Tibial artery (tissue), 4 donors: Measurements from ENCODE around the gene LYZL2.
"Not testable (repeated sequence)": the region's sequence is repeated elsewhere in the genome, so short reads cannot be mapped to it uniquely, and the experiment has no call there.

ENCODE experiments used
- DNase-seq, 2 donors: peaks; one replicate each; pipeline ENCODE4 v3.0.0-alpha.2; 2019
- H3K27ac ChIP-seq, 2 donors: fragments of 200-600 bp; sonication (generic) in 1 of 2; 1 replicate in 1 of 2; 2 replicates in 1 of 2; pipeline ENCODE4 v1.5.1; 2018 to 2019; ENCODE audit warnings: mild to moderate bottlenecking in 1 of 2
- H3K27me3 ChIP-seq, 2 donors: fragments of 200-600 bp; sonication (generic) in 1 of 2; one replicate each; pipeline versions ENCODE4 v1.5.1 to v1.6.0; 2016 to 2019
- H3K36me3 ChIP-seq, 3 donors: fragments of 200-600 bp; sonication (generic) in 2 of 3; one replicate each; pipeline ENCODE4 v1.5.1; 2016 to 2019; ENCODE audit warnings: mild to moderate bottlenecking in 2 of 3
- H3K4me1 ChIP-seq, 4 donors: fragments of 200-600 bp; sonication (generic) in 2 of 4; 1 replicate in 3 of 4; 2 replicates in 1 of 4; pipeline ENCODE4 v1.5.1; 2016 to 2019
- H3K4me3 ChIP-seq, 2 donors: fragments of 200-600 bp; sonication (generic) in 1 of 2; 1 replicate in 1 of 2; 2 replicates in 1 of 2; pipeline ENCODE4 v1.5.1; 2018 to 2019; ENCODE audit warnings: mild to moderate bottlenecking in 2 of 2
- H3K9me3 ChIP-seq, 3 donors: fragments of 200-600 bp; sonication (generic) in 1 of 3; one replicate each; pipeline ENCODE4 v1.5.1; 2016 to 2019
- CTCF ChIP-seq, 2 experiments: fragments of 200-600 bp in 1 of 2; fragments of 450-650 bp in 1 of 2; IDR thresholded peaks; one replicate each; pipeline ENCODE4 v1.5.1; 2017 to 2019; ENCODE audit warnings: antibody characterized with exemption in 2 of 2, mild to moderate bottlenecking in 1 of 2, moderate library complexity in 1 of 2
- intact Hi-C: fragments of 100-400 bp; cut with DNase I; formaldehyde crosslinking; loops from one replicate; pipeline ENCODE4 v1.15.0; 2023; ENCODE audit warnings: low total_unique reads

The LYZL2 gene

GRCh38 chr10:30602747-30603146, 26.8 kb downstream of the LYZL2 start:
- Histone ChIP-seq H3K9me3 (no peaks in the 10 kb centered on the region), H3K27ac (no peak overlapping the region), H3K4me3 (no peak overlapping the region), H3K4me1 (peaks cover 0 to 11% (median 5%) of the 10 kb centered on the region in 4 donors), H3K27me3 (no peaks in the 10 kb centered on the region), H3K36me3 (no peaks in the 10 kb centered on the region)
- intact Hi-C loops = no loop called here
- TF ChIP-seq CTCF (IDR thresholded peaks at IDR 0.05) = no peak
- no peak for DNase-seq

- H3K27ac ChIP-seq = no peak overlapping the region
- no peak for TF ChIP-seq CTCF (IDR thresholded peaks at IDR 0.05)
Observed at GRCh38 chr10:30600005-30600404, 29.5 kb downstream of the LYZL2 start.

GRCh38 chr10:30598105-30598776, 31.3 kb downstream of the LYZL2 start:
- no peak for TF ChIP-seq CTCF (IDR thresholded peaks at IDR 0.05)
- no peak for DNase-seq
- Histone ChIP-seq H3K4me1 (no peaks in the 10 kb centered on the region), H3K27ac (no peak overlapping the region), H3K36me3 (no peaks in the 10 kb centered on the region), H3K9me3 (no peaks in the 10 kb centered on the region), H3K4me3 (no peak overlapping the region), H3K27me3 (peaks cover 0 to 3% of the 10 kb centered on the region in 2 donors)
- intact Hi-C loops = no loop called here

More at GRCh38 chr10:30600005-30600404, 29.5 kb downstream of the LYZL2 start:
- H3K36me3 ChIP-seq = no peaks in the 10 kb centered on the region
- intact Hi-C loops = no loop called here
- H3K4me1 ChIP-seq = peaks cover 0 to 2% (median 1%) of the 10 kb centered on the region in 4 donors
- H3K9me3 ChIP-seq = no peaks in the 10 kb centered on the region
- no peak overlapping the region for H3K4me3 ChIP-seq
- DNase-seq = no peak
- no peaks in the 10 kb centered on the region for H3K27me3 ChIP-seq

GRCh38 chr10:30597433-30597824, 32.1 kb downstream of the LYZL2 start:
- H3K4me1 ChIP-seq, H3K4me3 ChIP-seq, DNase-seq, H3K27me3 ChIP-seq, H3K27ac ChIP-seq, H3K36me3 ChIP-seq, intact Hi-C loops, H3K9me3 ChIP-seq: not testable (repeated sequence)

GRCh38 chr10:30596493-30597432, 32.8 kb downstream of the LYZL2 start:
- H3K4me1 ChIP-seq = not testable (repeated sequence)

GRCh38 chr10:30596013-30596412, 33.5 kb downstream of the LYZL2 start:
- TF ChIP-seq CTCF (IDR thresholded peaks at IDR 0.05) = no peak
- no peak for DNase-seq
- Histone ChIP-seq H3K4me3 (no peak overlapping the region), H3K27ac (no peak overlapping the region), H3K27me3 (peaks cover 0 to 3% of the 10 kb centered on the region in 2 donors), H3K4me1 (no peaks in the 10 kb centered on the region), H3K9me3 (no peaks in the 10 kb centered on the region), H3K36me3 (no peaks in the 10 kb centered on the region)
- intact Hi-C loops = no loop called here

More at GRCh38 chr10:30596493-30597432, 32.8 kb downstream of the LYZL2 start:
- H3K9me3 ChIP-seq, H3K27ac ChIP-seq, H3K36me3 ChIP-seq, H3K4me3 ChIP-seq, intact Hi-C loops, DNase-seq, H3K27me3 ChIP-seq: not testable (repeated sequence)
